Stimulated activated CD4-positive, alpha-beta T cell treated with anti-CD3 and anti-CD28 coated beads, Interleukin-4, amount 100 ng/mL, for 24 hours (primary cell): Measurements from ENCODE around the gene SMARCAL1.

Source experiments
- DNase-seq: peaks from one replicate; pipeline ENCODE4 v3.0.0-alpha.2; 2020

The SMARCAL1 gene

GRCh38 chr2:216392945-216393840, 19.1 kb upstream of the SMARCAL1 start:
- no peak for DNase-seq

- no peak for DNase-seq
Measured at GRCh38 chr2:216394881-216395280, 17.4 kb upstream of the SMARCAL1 start.

GRCh38 chr2:216399621-216400020, 12.7 kb upstream of the SMARCAL1 start:
- no peak for DNase-seq

GRCh38 chr2:216402751-216403150, 9.5 kb upstream of the SMARCAL1 start:
- DNase-seq, result no peak

GRCh38 chr2:216404010-216404618, 8.2 kb upstream of the SMARCAL1 start:
- DNase-seq, result peak; percentile 54

- no peak for DNase-seq
Measured at GRCh38 chr2:216405588-216405987, 6.7 kb upstream of the SMARCAL1 start.

- no peak for DNase-seq
Measured at GRCh38 chr2:216406826-216407225, 5.5 kb upstream of the SMARCAL1 start.

GRCh38 chr2:216408426-216409290, 3.6 kb upstream of the SMARCAL1 start:
- no peak for DNase-seq

- no peak for DNase-seq
Measured at GRCh38 chr2:216410550-216410949, 1.7 kb upstream of the SMARCAL1 start.

GRCh38 chr2:216413882-216414281, 1.6 kb downstream of the SMARCAL1 start:
- no peak for DNase-seq

- no peak for DNase-seq
Measured at GRCh38 chr2:216414772-216415319, 2.6 kb downstream of the SMARCAL1 start.

GRCh38 chr2:216415541-216415940, 3.3 kb downstream of the SMARCAL1 start:
- no peak for DNase-seq

GRCh38 chr2:216416571-216417307, 4.5 kb downstream of the SMARCAL1 start:
- no peak for DNase-seq

GRCh38 chr2:216418981-216419380, 6.7 kb downstream of the SMARCAL1 start:
- no peak for DNase-seq

- DNase-seq, result no peak
Measured at GRCh38 chr2:216420367-216421101, 8.2 kb downstream of the SMARCAL1 start.

GRCh38 chr2:216423071-216423470, 10.8 kb downstream of the SMARCAL1 start:
- no peak for DNase-seq

- no peak for DNase-seq
Measured at GRCh38 chr2:216424274-216424673, 12.0 kb downstream of the SMARCAL1 start.

- no peak for DNase-seq
Measured at GRCh38 chr2:216425008-216425787, 12.9 kb downstream of the SMARCAL1 start.

GRCh38 chr2:216426166-216426777, 14.0 kb downstream of the SMARCAL1 start:
- DNase-seq, result no peak

- no peak for DNase-seq
Measured at GRCh38 chr2:216426938-216427337, 14.7 kb downstream of the SMARCAL1 start.
